Measurements from ENCODE around the gene CDHR3. TPM values are rescaled to one million over a fixed set of nuclear protein-coding genes. Genes with fewer than 3 reads are reported as not detected.

CDHR3 gene
- polyA plus RNA-seq, 1 donor from 2014 or later: 2.9 TPM

GRCh38 chr7:105999256-105999655 is 36.2 kb downstream of the CDHR3 start:
- Histone ChIP-seq H3K27me3 (ENCODE audit: insufficient read depth, low read depth, low read length) (no peaks in the 10 kb centered on the region), H3K79me2 (replicated peaks; ENCODE audit: insufficient read depth, low read length) (no peaks in the 10 kb centered on the region), H3K4me3 (ENCODE audit: low read length) (no peak overlapping the region), H3K27ac (ENCODE audit: low read length) (no peak overlapping the region), H3K9ac (ENCODE audit: low read length) (no peak overlapping the region), H3K36me3 (ENCODE audit: insufficient read depth, low read length) (no peaks in the 10 kb centered on the region), H3F3A (ENCODE audit: insufficient read depth, low read length, poor library complexity, severe bottlenecking) (no peaks in the 10 kb centered on the region), H2AFZ (ENCODE audit: low read depth, low read length) (no peak overlapping the region), H4K20me1 (ENCODE audit: insufficient read depth) (no peaks in the 10 kb centered on the region), H3K4me2 (ENCODE audit: low read length) (no peak overlapping the region), H3K9me3 (ENCODE audit: low read length) (no peaks in the 10 kb centered on the region), H3K9me2 (ENCODE audit: insufficient read depth, low read length) (no peaks in the 10 kb centered on the region)
- TF ChIP-seq, protein P1, sequence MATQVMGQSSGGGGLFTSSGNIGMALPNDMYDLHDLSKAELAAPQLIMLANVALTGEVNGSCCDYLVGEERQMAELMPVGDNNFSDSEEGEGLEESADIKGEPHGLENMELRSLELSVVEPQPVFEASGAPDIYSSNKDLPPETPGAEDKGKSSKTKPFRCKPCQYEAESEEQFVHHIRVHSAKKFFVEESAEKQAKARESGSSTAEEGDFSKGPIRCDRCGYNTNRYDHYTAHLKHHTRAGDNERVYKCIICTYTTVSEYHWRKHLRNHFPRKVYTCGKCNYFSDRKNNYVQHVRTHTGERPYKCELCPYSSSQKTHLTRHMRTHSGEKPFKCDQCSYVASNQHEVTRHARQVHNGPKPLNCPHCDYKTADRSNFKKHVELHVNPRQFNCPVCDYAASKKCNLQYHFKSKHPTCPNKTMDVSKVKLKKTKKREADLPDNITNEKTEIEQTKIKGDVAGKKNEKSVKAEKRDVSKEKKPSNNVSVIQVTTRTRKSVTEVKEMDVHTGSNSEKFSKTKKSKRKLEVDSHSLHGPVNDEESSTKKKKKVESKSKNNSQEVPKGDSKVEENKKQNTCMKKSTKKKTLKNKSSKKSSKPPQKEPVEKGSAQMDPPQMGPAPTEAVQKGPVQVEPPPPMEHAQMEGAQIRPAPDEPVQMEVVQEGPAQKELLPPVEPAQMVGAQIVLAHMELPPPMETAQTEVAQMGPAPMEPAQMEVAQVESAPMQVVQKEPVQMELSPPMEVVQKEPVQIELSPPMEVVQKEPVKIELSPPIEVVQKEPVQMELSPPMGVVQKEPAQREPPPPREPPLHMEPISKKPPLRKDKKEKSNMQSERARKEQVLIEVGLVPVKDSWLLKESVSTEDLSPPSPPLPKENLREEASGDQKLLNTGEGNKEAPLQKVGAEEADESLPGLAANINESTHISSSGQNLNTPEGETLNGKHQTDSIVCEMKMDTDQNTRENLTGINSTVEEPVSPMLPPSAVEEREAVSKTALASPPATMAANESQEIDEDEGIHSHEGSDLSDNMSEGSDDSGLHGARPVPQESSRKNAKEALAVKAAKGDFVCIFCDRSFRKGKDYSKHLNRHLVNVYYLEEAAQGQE (IDR thresholded peaks at IDR 0.05; ENCODE audit: borderline replicate concordance): no peak
- TF ChIP-seq RAD21 (conservative IDR thresholded peaks at IDR 0.05) (no peak), POLR2AphosphoS5 (IDR thresholded peaks at IDR 0.05) (no peak), TAF1 (IDR thresholded peaks at IDR 0.05; ENCODE audit: low read depth) (no peak), EP300 (conservative IDR thresholded peaks at IDR 0.05; ENCODE audit: poor library complexity, severe bottlenecking) (no peak), CTCF (IDR thresholded peaks at IDR 0.05; ENCODE audit: poor library complexity, severe bottlenecking) (no peak), MXI1 (conservative IDR thresholded peaks at IDR 0.05; ENCODE audit: poor library complexity, severe bottlenecking) (no peak), SMC3 (conservative IDR thresholded peaks at IDR 0.05; ENCODE audit: poor library complexity) (no peak)

GRCh38 chr7:106001196-106001595 is 38.1 kb downstream of the CDHR3 start:
- no peak overlapping the region for H3K4me2 ChIP-seq (ENCODE audit: low read length)
- no peaks in the 10 kb centered on the region for H4K20me1 ChIP-seq (ENCODE audit: insufficient read depth)

More at GRCh38 chr7:106001196-106001595, 38.1 kb downstream of the CDHR3 start:
- H3K9me3 ChIP-seq (ENCODE audit: low read length): no peaks in the 10 kb centered on the region
- no peak overlapping the region for H2AFZ ChIP-seq (ENCODE audit: low read depth, low read length)
- H3K27ac ChIP-seq (ENCODE audit: low read length): no peak overlapping the region
- H3K9ac ChIP-seq (ENCODE audit: low read length): no peak overlapping the region
- no peaks in the 10 kb centered on the region for H3F3A ChIP-seq (ENCODE audit: insufficient read depth, low read length, poor library complexity, severe bottlenecking)
- H3K9me2 ChIP-seq (ENCODE audit: insufficient read depth, low read length): no peaks in the 10 kb centered on the region
- no peaks in the 10 kb centered on the region for H3K27me3 ChIP-seq (ENCODE audit: insufficient read depth, low read depth, low read length)
- no peaks in the 10 kb centered on the region for H3K79me2 ChIP-seq (replicated peaks; ENCODE audit: insufficient read depth, low read length)
- TF ChIP-seq EP300 (conservative IDR thresholded peaks at IDR 0.05; ENCODE audit: poor library complexity, severe bottlenecking) (no peak), EZH2 (IDR thresholded peaks at IDR 0.05; ENCODE audit: borderline replicate concordance, insufficient read depth, low read length, poor library complexity, severe bottlenecking) (no peak), SMC3 (conservative IDR thresholded peaks at IDR 0.05; ENCODE audit: poor library complexity) (no peak), POLR2AphosphoS5 (IDR thresholded peaks at IDR 0.05) (no peak), TAF1 (IDR thresholded peaks at IDR 0.05; ENCODE audit: low read depth) (no peak), CTCF (IDR thresholded peaks at IDR 0.05; ENCODE audit: poor library complexity, severe bottlenecking) (no peak)
- TF ChIP-seq, protein P1 (IDR thresholded peaks at IDR 0.05; ENCODE audit: borderline replicate concordance): no peak
- no peaks in the 10 kb centered on the region for H3K36me3 ChIP-seq (ENCODE audit: insufficient read depth, low read length)
- H3K4me3 ChIP-seq (ENCODE audit: low read length): no peak overlapping the region
